ENCODE data around the gene BNIP3.

Gene BNIP3

GRCh38 chr10:132021504-132022143 is 39.9 kb upstream of the BNIP3 start (continued):
- no peak for TF ChIP-seq TSHZ2 (CRISPR knock-in tag; IDR thresholded peaks at IDR 0.05)
- no peak for TF ChIP-seq PATZ1 (CRISPR knock-in tag; IDR thresholded peaks at IDR 0.05; ENCODE audit: borderline replicate concordance)
- TF ChIP-seq ZNF8 (CRISPR knock-in tag; IDR thresholded peaks at IDR 0.05): no peak
- no peak for TF ChIP-seq ZNF70 (CRISPR knock-in tag; IDR thresholded peaks at IDR 0.05)
- TF ChIP-seq POU6F1 (CRISPR knock-in tag; IDR thresholded peaks at IDR 0.05; ENCODE audit: borderline replicate concordance, low read depth): no peak
- TF ChIP-seq ZFP30 (CRISPR knock-in tag; IDR thresholded peaks at IDR 0.05): no peak

GRCh38 chr10:132021046-132021445 is 39.3 kb upstream of the BNIP3 start:
- no peak for ATAC-seq
- no peak for TF ChIP-seq PATZ1 (CRISPR knock-in tag; IDR thresholded peaks at IDR 0.05; ENCODE audit: borderline replicate concordance)
- no peak for TF ChIP-seq CSDC2 (CRISPR knock-in tag; IDR thresholded peaks at IDR 0.05)
- TF ChIP-seq ISL1 (CRISPR knock-in tag; IDR thresholded peaks at IDR 0.05): no peak
- no peak for TF ChIP-seq ZNF565 (CRISPR knock-in tag; conservative IDR thresholded peaks at IDR 0.05; ENCODE audit: low read depth)
- no peak for TF ChIP-seq PPARA (CRISPR knock-in tag; IDR thresholded peaks at IDR 0.05; ENCODE audit: borderline replicate concordance)
- TF ChIP-seq RARB (CRISPR knock-in tag; IDR thresholded peaks at IDR 0.05): no peak
- TF ChIP-seq GLIS3 (CRISPR knock-in tag; IDR thresholded peaks at IDR 0.05): no peak
- no peak for TF ChIP-seq CSRNP3 (CRISPR knock-in tag; IDR thresholded peaks at IDR 0.05)
- TF ChIP-seq TSHZ2 (CRISPR knock-in tag; IDR thresholded peaks at IDR 0.05): no peak
- TF ChIP-seq POU6F1 (CRISPR knock-in tag; IDR thresholded peaks at IDR 0.05; ENCODE audit: borderline replicate concordance, low read depth): no peak
- no peak for TF ChIP-seq ESRRG (CRISPR knock-in tag; IDR thresholded peaks at IDR 0.05)

All from SK-N-SH treated with all-trans-retinoic acid at 6 μM for 48 hours (cell line).